Mucosa of descending colon (tissue), 3 donors: ENCODE data around the gene UGT1A8. TPM values are rescaled to one million over a fixed set of nuclear protein-coding genes. Genes with fewer than 3 reads are reported as not detected.
"Not testable (repeated sequence)": the region's sequence is repeated elsewhere in the genome, so short reads cannot be mapped to it uniquely, and the experiment has no call there.

Experiments
- ATAC-seq: fragments of 200-7000 bp; cut with Tn5 transposase; one replicate; pipeline ENCODE4 v1.9.1; 2020; ENCODE audit warnings: mild to moderate bottlenecking, moderate library complexity
- DNase-seq, 3 donors: peaks; one replicate each; pipeline ENCODE4 v3.0.0-alpha.2; 2020
- H3K36me3 ChIP-seq: fragments of 200-600 bp; one replicate; pipeline ENCODE4 v1.8.0; 2021; ENCODE audit warnings: low read depth, mild to moderate bottlenecking
- H3K4me1 ChIP-seq: fragments of 200-600 bp; one replicate; pipeline ENCODE4 v1.8.0; 2021; ENCODE audit warnings: low read depth, mild to moderate bottlenecking
- H3K4me3 ChIP-seq: fragments of 200-600 bp; one replicate; pipeline ENCODE4 v1.8.0; 2021; ENCODE audit warnings: mild to moderate bottlenecking
- H3K9me3 ChIP-seq: fragments of 200-600 bp; one replicate; pipeline ENCODE4 v1.8.0; 2021; ENCODE audit warnings: mild to moderate bottlenecking
- intact Hi-C, 2 donors: fragments of 100-400 bp; cut with DNase I in 1 of 2; cut with micrococcal nuclease in 1 of 2; formaldehyde crosslinking; loops; one replicate each; pipeline versions ENCODE4 v1.11.0 to v1.11.1; 2022; cut with DNase I, micrococcal nuclease
- total RNA-seq, 3 donors: library from RNA; stranded (reverse); fragmentation: NEBNext Ultra II Directional in 2 of 3; extraction: Animal tissue kit (Norgen Biotek cat#: 25700) in 2 of 3; gene quantifications; one replicate each; pipeline versions ENCODE4 v1.2.1 to v1.2.4, GENCODE V29; 2021 to 2023
- TF ChIP-seq, protein P1 (sequence below): fragments of 200-600 bp; IDR thresholded peaks from one replicate; pipeline ENCODE4 v1.8.0; 2022; ENCODE audit warnings: antibody characterized with exemption, mild to moderate bottlenecking
- donor health status: DM: no; HTN: no; CAD: no; lungs with moderate emphysema.
- donor health status: DM: no; HTN: no; CAD: no.
- donor health status: DM: no; HTN: yes; CAD: no.

Gene UGT1A8
- total RNA-seq, 3 donors from 2014 or later = 7.4 to 34.2 (median 12.2) TPM

DNA sequence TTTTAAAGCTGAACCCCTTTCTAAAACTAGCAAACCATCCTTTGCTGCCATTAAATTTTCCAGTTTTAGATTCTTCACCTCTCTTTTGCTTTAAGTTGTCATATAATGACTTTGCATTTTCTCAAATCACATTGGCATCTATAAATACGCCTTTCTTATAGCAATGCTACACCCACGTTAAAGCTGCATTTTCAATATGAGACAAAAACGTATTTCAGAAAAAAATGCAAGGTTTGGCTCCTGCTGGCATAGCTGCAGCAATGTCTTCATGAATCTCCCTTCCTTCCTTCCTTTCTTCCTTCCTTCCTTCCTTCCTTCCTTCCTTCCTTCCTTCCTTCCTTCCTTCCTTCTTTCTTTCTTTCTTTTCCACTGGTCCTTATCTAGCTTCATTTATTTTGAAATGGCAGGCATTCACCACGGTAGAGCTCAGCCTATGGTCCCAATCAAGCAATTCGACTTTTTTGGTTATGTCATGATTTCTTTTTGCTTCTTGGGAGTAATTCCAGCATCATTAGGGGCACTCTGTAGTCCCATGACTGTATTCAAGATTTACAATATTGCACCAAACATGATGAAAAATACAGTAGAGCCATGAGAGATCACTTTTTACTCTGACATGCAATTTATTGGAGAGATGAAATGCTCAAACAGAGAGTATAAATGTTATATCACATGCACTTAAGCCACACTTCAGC lies 10.0 kb downstream of the UGT1A8 start:
- intact Hi-C loops = no loop called here
- Histone ChIP-seq H3K9me3 (peaks cover 5% of the 10 kb centered on the region), H3K4me3 (no peak overlapping the region), H3K4me1 (no peaks in the 10 kb centered on the region), H3K36me3 (no peaks in the 10 kb centered on the region)
- TF ChIP-seq, protein P1, sequence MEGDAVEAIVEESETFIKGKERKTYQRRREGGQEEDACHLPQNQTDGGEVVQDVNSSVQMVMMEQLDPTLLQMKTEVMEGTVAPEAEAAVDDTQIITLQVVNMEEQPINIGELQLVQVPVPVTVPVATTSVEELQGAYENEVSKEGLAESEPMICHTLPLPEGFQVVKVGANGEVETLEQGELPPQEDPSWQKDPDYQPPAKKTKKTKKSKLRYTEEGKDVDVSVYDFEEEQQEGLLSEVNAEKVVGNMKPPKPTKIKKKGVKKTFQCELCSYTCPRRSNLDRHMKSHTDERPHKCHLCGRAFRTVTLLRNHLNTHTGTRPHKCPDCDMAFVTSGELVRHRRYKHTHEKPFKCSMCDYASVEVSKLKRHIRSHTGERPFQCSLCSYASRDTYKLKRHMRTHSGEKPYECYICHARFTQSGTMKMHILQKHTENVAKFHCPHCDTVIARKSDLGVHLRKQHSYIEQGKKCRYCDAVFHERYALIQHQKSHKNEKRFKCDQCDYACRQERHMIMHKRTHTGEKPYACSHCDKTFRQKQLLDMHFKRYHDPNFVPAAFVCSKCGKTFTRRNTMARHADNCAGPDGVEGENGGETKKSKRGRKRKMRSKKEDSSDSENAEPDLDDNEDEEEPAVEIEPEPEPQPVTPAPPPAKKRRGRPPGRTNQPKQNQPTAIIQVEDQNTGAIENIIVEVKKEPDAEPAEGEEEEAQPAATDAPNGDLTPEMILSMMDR = no peak
- ATAC-seq = no peak
- no peak for DNase-seq

- H3K36me3 ChIP-seq, H3K4me1 ChIP-seq, H3K4me3 ChIP-seq, H3K9me3 ChIP-seq, intact Hi-C loops: not testable (repeated sequence)
- DNase-seq (peak; percentile 77 to 83 (median 78)), ATAC-seq (peak; percentile 96)
Observed at GRCh38 chr2:233636306-233636705, 18.9 kb downstream of the UGT1A8 start, which contains the start of gene UGT1A10. UGT1A10 (plus strand) TSS chr2:233636448; CDS start chr2:233636523, 75 bp downstream.

GRCh38 chr2:233638836-233639235 lies 21.4 kb downstream of the UGT1A8 start:
- peaks cover 5% of the 10 kb centered on the region for H3K4me1 ChIP-seq
- intact Hi-C loops = no loop called here
- ATAC-seq = peak; percentile 82
- no peak overlapping the region for H3K4me3 ChIP-seq
- no peaks in the 10 kb centered on the region for H3K36me3 ChIP-seq
- TF ChIP-seq, protein P1 = no peak
- H3K9me3 ChIP-seq = no peaks in the 10 kb centered on the region
- DNase-seq = peak; percentile 61 to 69 (median 69)

DNA sequence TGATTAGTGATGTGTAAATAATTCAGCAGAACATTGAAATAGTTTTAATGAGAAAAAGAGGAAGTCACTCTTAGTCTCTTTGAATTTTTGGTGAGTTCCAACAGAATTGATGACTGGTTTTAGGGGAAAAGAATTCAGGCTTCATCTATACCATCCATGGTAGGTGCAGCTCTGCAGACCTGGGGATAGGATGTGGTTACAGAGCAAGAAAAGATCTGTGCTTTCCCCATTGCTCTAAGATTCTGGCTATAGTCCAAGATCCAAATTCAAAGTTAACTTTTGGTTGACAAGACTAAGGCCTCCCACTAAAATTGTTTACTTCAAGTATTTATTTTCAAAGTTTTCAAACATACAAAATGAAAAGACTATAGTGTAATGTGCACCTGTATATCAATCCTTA lies 22.4 kb downstream of the UGT1A8 start:
- TF ChIP-seq, protein P1 = no peak
- H3K4me3 ChIP-seq = no peak overlapping the region
- peaks cover 5% of the 10 kb centered on the region for H3K4me1 ChIP-seq
- H3K36me3 ChIP-seq = no peaks in the 10 kb centered on the region
- no peaks in the 10 kb centered on the region for H3K9me3 ChIP-seq
- DNase-seq = no peak
- ATAC-seq = no peak
- intact Hi-C loops = no loop called here

DNA sequence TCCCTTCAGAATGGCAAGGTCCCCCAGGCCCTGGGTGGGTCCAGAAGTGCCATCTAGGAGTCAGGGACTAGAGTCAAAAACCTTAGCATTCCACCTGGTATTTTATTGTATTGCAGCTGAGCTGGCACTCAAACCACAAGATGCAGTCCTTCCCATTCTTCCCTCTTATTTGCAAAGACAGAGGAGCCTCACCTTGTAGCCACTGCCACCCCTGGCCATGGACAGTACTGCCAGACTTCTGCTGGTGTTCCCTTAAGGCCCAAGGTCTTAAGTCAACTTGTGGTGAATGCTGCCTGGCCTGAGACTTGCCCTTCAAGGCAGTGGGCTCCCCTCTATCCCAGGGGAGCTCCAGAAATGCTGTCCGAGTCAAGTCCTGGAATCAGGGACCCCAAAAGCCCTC lies 25.7 kb downstream of the UGT1A8 start:
- ATAC-seq (peak; percentile 76), DNase-seq (peak in 2 of 3 donors; percentile 52 to 57)
- Histone ChIP-seq H3K9me3 (peaks cover 18% of the 10 kb centered on the region), H3K4me1 (no peaks in the 10 kb centered on the region), H3K4me3 (no peak overlapping the region), H3K36me3 (no peaks in the 10 kb centered on the region)
- TF ChIP-seq, protein P1 = no peak
- intact Hi-C loops = no loop called here

- Histone ChIP-seq H3K9me3 (peaks cover 18% of the 10 kb centered on the region), H3K4me1 (peaks cover 10% of the 10 kb centered on the region)
- H3K36me3 ChIP-seq, ATAC-seq, intact Hi-C loops, DNase-seq, H3K4me3 ChIP-seq: not testable (repeated sequence)
Observed at GRCh38 chr2:233646033-233646432, 28.6 kb downstream of the UGT1A8 start.
